Esophagus squamous epithelium (tissue), 5 donors: Measurements from ENCODE around the gene RC3H2. TPM values are rescaled to one million over a fixed set of nuclear protein-coding genes. Genes with fewer than 3 reads are reported as not detected.

Experiments
- DNase-seq: peaks from one replicate; lab custom pipeline; 2025; lab: John Stamatoyannopoulos, UW
- H3K27ac ChIP-seq, 4 donors: fragments of 200-600 bp; sonication (generic); one replicate each; pipeline ENCODE4 v1.5.1; 2016 to 2019; ENCODE audit warnings: mild to moderate bottlenecking in 1 of 4
- H3K27me3 ChIP-seq, 4 donors: fragments of 200-600 bp; sonication (generic); 1 replicate in 3 of 4; 2 replicates in 1 of 4; pipeline versions ENCODE4 v1.5.1 to v1.6.0; 2017 to 2021; ENCODE audit warnings: antibody characterized with exemption in 1 of 4
- H3K36me3 ChIP-seq, 3 donors: fragments of 200-600 bp; sonication (generic); one replicate each; pipeline ENCODE4 v1.5.1; 2016 to 2019
- H3K4me1 ChIP-seq, 3 donors: fragments of 200-600 bp; sonication (generic); one replicate each; pipeline ENCODE4 v1.5.1; 2017 to 2019
- H3K4me3 ChIP-seq, 4 donors: fragments of 200-600 bp; sonication (generic); 1 replicate in 3 of 4; 2 replicates in 1 of 4; pipeline ENCODE4 v1.5.1; 2016 to 2019; ENCODE audit warnings: mild to moderate bottlenecking in 2 of 4, moderate library complexity in 1 of 4
- H3K9me3 ChIP-seq, 3 donors: fragments of 200-600 bp; sonication (generic); one replicate each; pipeline ENCODE4 v1.5.1; 2016 to 2019
- POLR2A ChIP-seq, 4 donors: fragments of 450-650 bp; IDR thresholded peaks; one replicate each; pipeline ENCODE4 v1.6.1; 2017; ENCODE audit warnings: antibody characterized with exemption in 4 of 4, mild to moderate bottlenecking in 4 of 4, moderate library complexity in 3 of 4
- WGBS, 2 donors: methylation state at CpG; one replicate each; pipeline ENCODE4 v1.1.5; 2018; 5-methylcytosine and 5-hydroxymethylcytosine counted together
- intact Hi-C: fragments of 100-400 bp; cut with DNase I; formaldehyde crosslinking; loops from one replicate; pipeline ENCODE4 v1.15.0; 2022
- total RNA-seq, 4 donors: library from RNA; depleted of rRNA; stranded (reverse); fragments of >200 nt; gene quantifications; one replicate each; pipeline ENCODE4 v1.1.0, GENCODE V29; 2016
- TF ChIP-seq, protein P1 (sequence below), 6 experiments: fragments of 450-650 bp in 4 of 6; fragments of 200-600 bp in 2 of 6; sonication (generic) in 2 of 6; IDR thresholded peaks; one replicate each; pipeline ENCODE4 v1.5.1; 2016 to 2019; ENCODE audit warnings: antibody characterized with exemption in 6 of 6, mild to moderate bottlenecking in 4 of 6, moderate library complexity in 4 of 6
- donor health status: DM: yes; HTN: yes; CAD: no.

The RC3H2 gene
- total RNA-seq, 4 donors from 2014 or later: 24.6 to 46.3 (median 30.2) TPM

DNA sequence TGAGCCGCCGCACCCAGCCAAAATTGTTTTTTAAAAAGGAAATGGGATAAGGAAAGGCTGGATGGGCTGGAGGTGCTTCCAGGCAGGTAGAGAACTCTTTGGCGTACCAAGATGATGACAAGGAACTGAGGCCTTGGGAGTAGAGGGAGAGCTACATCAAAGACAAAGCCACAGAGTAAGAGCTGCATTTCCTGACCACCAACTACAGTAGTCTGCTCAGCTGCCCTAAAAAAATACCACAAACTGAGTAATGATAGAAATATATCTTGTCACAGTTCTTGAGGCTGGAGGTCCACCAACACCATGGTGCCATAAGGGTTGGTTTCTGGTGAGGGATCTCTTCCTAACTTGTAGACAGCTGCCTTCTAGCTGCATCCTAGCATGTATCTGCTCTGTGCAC is 97.0 kb downstream of the RC3H2 start:
- DNase-seq: no peak
- TF ChIP-seq, protein P1, sequence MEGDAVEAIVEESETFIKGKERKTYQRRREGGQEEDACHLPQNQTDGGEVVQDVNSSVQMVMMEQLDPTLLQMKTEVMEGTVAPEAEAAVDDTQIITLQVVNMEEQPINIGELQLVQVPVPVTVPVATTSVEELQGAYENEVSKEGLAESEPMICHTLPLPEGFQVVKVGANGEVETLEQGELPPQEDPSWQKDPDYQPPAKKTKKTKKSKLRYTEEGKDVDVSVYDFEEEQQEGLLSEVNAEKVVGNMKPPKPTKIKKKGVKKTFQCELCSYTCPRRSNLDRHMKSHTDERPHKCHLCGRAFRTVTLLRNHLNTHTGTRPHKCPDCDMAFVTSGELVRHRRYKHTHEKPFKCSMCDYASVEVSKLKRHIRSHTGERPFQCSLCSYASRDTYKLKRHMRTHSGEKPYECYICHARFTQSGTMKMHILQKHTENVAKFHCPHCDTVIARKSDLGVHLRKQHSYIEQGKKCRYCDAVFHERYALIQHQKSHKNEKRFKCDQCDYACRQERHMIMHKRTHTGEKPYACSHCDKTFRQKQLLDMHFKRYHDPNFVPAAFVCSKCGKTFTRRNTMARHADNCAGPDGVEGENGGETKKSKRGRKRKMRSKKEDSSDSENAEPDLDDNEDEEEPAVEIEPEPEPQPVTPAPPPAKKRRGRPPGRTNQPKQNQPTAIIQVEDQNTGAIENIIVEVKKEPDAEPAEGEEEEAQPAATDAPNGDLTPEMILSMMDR (IDR thresholded peaks at IDR 0.05): no peak
- no peak overlapping the region for H3K27ac ChIP-seq
- no peaks in the 10 kb centered on the region for H3K27me3 ChIP-seq
- WGBS, 2 donors: 90 to 100% methylated on average over 1 to 3 of the region's 3 CpGs
- no peaks in the 10 kb centered on the region for H3K36me3 ChIP-seq
- H3K9me3 ChIP-seq: peaks cover 0 to 6% (median 0%) of the 10 kb centered on the region in 3 donors
- no peak overlapping the region for H3K4me3 ChIP-seq
- intact Hi-C loops: loop anchor here (10.0 kb wide), 1 partner anchor 683 kb away; no protein-coding TSS in a partner anchor
- peaks cover 2 to 27% (median 7%) of the 10 kb centered on the region in 3 donors for H3K4me1 ChIP-seq

DNA sequence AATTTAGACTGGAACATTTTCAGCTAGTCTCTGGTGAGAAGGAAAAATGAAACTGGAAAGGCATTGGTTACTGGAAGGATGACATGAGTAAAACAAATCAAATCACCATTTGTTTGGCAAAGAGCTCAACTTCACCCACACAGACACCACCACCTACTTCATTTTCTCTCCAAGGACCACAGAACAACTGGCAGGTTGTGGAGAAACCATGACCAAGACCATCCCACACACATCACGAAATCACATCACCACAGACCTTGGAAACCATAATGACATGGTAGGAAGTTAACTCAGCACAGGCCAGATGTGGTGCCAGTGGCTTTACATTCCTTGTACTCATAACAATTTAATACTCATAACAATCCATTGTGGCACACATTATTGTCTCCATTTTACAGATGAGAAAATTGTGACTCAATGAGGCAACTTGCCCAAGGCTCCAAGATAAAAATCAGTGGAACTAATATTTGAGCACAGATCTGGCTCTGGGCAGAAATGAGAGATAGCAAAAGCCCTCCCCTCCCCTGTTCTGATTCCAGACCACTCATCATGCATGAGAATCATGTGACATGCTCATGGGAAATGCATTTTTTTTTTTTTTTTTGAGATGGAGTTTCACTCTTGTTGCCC is 97.8 kb downstream of the RC3H2 start:
- intact Hi-C loops: loop anchor here (10.0 kb wide), 1 partner anchor 683 kb away; no protein-coding TSS in a partner anchor
- H3K9me3 ChIP-seq: peaks cover 0 to 6% (median 0%) of the 10 kb centered on the region in 3 donors
- TF ChIP-seq, protein P1 (IDR thresholded peaks at IDR 0.05): no peak
- H3K36me3 ChIP-seq: no peaks in the 10 kb centered on the region
- WGBS, 2 donors: 70 to 88% methylated on average over 1 of the region's 1 CpG
- no peak for DNase-seq
- peaks cover 2 to 27% (median 7%) of the 10 kb centered on the region in 3 donors for H3K4me1 ChIP-seq
- no peak overlapping the region for H3K27ac ChIP-seq
- H3K4me3 ChIP-seq: no peak overlapping the region
- no peaks in the 10 kb centered on the region for H3K27me3 ChIP-seq

DNA sequence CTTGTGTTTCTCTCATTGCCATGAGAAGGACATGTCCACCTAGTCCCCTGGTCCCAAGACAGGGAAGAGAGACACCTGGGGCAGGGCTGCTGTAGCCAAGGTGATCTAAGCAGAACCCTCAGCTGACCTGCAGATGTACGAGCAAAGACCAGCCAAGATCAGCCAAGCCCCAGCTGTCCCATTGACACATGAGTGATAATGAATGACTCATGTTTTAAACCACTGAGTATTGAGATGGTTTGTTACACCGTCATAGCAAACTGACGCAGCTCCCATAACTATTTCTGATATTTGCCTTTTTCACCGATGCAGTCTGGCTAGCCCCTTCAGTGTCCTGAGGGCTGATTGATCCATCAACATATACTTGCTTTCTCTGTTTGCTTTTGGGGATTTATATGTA is 98.5 kb downstream of the RC3H2 start:
- WGBS, 2 donors: 68 to 100% methylated on average over 3 to 4 of the region's 4 CpGs
- Histone ChIP-seq H3K27ac (no peak overlapping the region), H3K4me1 (peaks cover 2 to 27% (median 7%) of the 10 kb centered on the region in 3 donors), H3K4me3 (no peak overlapping the region), H3K9me3 (peaks cover 0 to 6% (median 0%) of the 10 kb centered on the region in 3 donors), H3K36me3 (no peaks in the 10 kb centered on the region), H3K27me3 (no peaks in the 10 kb centered on the region)
- intact Hi-C loops: loop anchor here (10.0 kb wide), 1 partner anchor 682 kb away; no protein-coding TSS in a partner anchor
- TF ChIP-seq, protein P1 (IDR thresholded peaks at IDR 0.05): no peak
- TF ChIP-seq POLR2A (IDR thresholded peaks at IDR 0.05): no peak
- no peak for DNase-seq

DNA sequence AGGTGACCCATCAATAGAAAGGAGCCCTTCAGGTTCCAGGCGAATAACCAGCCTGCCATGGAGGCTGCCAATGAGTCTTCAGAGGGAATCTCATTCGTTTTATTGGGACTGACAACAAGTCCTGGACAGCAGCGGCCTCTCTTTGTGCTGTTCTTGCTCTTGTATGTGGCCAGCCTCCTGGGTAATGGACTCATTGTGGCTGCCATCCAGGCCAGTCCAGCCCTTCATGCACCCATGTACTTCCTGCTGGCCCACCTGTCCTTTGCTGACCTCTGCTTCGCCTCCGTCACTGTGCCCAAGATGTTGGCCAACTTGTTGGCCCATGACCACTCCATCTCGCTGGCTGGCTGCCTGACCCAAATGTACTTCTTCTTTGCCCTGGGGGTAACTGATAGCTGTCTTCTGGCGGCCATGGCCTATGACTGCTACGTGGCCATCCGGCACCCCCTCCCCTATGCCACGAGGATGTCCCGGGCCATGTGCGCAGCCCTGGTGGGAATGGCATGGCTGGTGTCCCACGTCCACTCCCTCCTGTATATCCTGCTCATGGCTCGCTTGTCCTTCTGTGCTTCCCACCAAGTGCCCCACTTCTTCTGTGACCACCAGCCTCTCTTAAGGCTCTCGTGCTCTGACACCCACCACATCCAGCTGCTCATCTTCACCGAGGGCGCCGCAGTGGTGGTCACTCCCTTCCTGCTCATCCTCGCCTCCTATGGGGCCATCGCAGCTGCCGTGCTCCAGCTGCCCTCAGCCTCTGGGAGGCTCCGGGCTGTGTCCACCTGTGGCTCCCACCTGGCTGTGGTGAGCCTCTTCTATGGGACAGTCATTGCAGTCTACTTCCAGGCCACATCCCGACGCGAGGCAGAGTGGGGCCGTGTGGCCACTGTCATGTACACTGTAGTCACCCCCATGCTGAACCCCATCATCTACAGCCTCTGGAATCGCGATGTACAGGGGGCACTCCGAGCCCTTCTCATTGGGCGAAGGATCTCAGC is 104.8 kb downstream of the RC3H2 start, which contains the start of gene OR1K1:
Gene OR1K1, plus strand, starts transcription at position 58 of the 995 bp plus-strand sequence. Its CDS starts 0 bp downstream, at position 58.
- no peaks in the 10 kb centered on the region for H3K27me3 ChIP-seq
- no peaks in the 10 kb centered on the region for H3K4me1 ChIP-seq
- no peaks in the 10 kb centered on the region for H3K36me3 ChIP-seq
- TF ChIP-seq, protein P1 (IDR thresholded peaks at IDR 0.05): no peak
- TF ChIP-seq POLR2A (IDR thresholded peaks at IDR 0.05): no peak
- WGBS, 2 donors: 93 to 95% methylated on average over 15 to 17 of the region's 30 CpGs
- H3K4me3 ChIP-seq: no peak within 1 kb of the TSS
- no peaks in the 10 kb centered on the region for H3K9me3 ChIP-seq
- no peak for DNase-seq
- no peak within 1 kb of the TSS for H3K27ac ChIP-seq
- intact Hi-C loops: loop anchor here (10.0 kb wide), 1 partner anchor 676 kb away; no protein-coding TSS in a partner anchor
